Left ventricle myocardium superior (tissue), 1 donor: ENCODE data around the gene RAB8A. TPM values are rescaled to one million over a fixed set of nuclear protein-coding genes. Genes with fewer than 3 reads are reported as not detected.
A peak's percentile ranks its signal among the peaks of the same experiment; 100 is the strongest.

Source experiments
- ATAC-seq: fragments of 200-7000 bp; cut with Tn5 transposase; one replicate; pipeline ENCODE4 v1.9.1; 2020; ENCODE audit warnings: mild to moderate bottlenecking, moderate library complexity
- DNase-seq: peaks from one replicate; pipeline ENCODE4 v3.0.0-alpha.2; 2020
- intact Hi-C: fragments of 100-400 bp; cut with micrococcal nuclease; formaldehyde crosslinking; loops from one replicate; pipeline ENCODE4 v1.11.0; 2022
- total RNA-seq: library from RNA; stranded (reverse); fragmentation: NEBNext Ultra II Directional; extraction: Animal tissue kit (Norgen Biotek cat#: 25700); gene quantifications from one replicate; pipeline ENCODE4 v1.2.1, GENCODE V29; 2021
- donor health status: DM: no; HTN: yes; CAD: no; lungs with severe emphysema.

RAB8A gene
- total RNA-seq, 1 donor from 2014 or later: 16.4 TPM

- DNase-seq (no peak), ATAC-seq (no peak)
- intact Hi-C loops: no loop called here
Measured at GRCh38 chr19:16131648-16132047, 20.0 kb downstream of the RAB8A start.

- DNase-seq (no peak), ATAC-seq (no peak)
- intact Hi-C loops: no loop called here
Measured at GRCh38 chr19:16133818-16134217, 22.1 kb downstream of the RAB8A start.

- DNase-seq: no peak
- intact Hi-C loops: no loop called here
- ATAC-seq: no peak
Measured at GRCh38 chr19:16134510-16134909, 22.8 kb downstream of the RAB8A start.

- ATAC-seq (no peak), DNase-seq (no peak)
- intact Hi-C loops: no loop called here
Measured at GRCh38 chr19:16135430-16136127, 23.9 kb downstream of the RAB8A start.

- intact Hi-C loops: no loop called here
- ATAC-seq (peak; percentile 64), DNase-seq (no peak)
Measured at GRCh38 chr19:16136185-16136999, 24.7 kb downstream of the RAB8A start.

GRCh38 chr19:16139752-16140151 lies 28.1 kb downstream of the RAB8A start:
- intact Hi-C loops: no loop called here
- DNase-seq: no peak
- no peak for ATAC-seq

- ATAC-seq: no peak
- intact Hi-C loops: no loop called here
- no peak for DNase-seq
Measured at GRCh38 chr19:16141043-16141442, 29.4 kb downstream of the RAB8A start.

- intact Hi-C loops: no loop called here
- DNase-seq (no peak), ATAC-seq (no peak)
Measured at GRCh38 chr19:16142032-16142580, 30.4 kb downstream of the RAB8A start.

GRCh38 chr19:16143399-16144215 lies 31.9 kb downstream of the RAB8A start, which contains the start of gene HSH2D:
Gene HSH2D (plus strand): TSS chr19:16143685. CDS start chr19:16148751, 5,066 bp downstream.
- DNase-seq (peak; percentile 60), ATAC-seq (peak; percentile 46)
- intact Hi-C loops: no loop called here

GRCh38 chr19:16144216-16144581 lies 32.5 kb downstream of the RAB8A start:
- DNase-seq: no peak
- no peak for ATAC-seq

GRCh38 chr19:16146112-16146511 lies 34.4 kb downstream of the RAB8A start:
- DNase-seq (no peak), ATAC-seq (no peak)
- intact Hi-C loops: no loop called here

More at GRCh38 chr19:16144216-16144581, 32.5 kb downstream of the RAB8A start:
- intact Hi-C loops: no loop called here

- intact Hi-C loops: no loop called here
- ATAC-seq: no peak
- DNase-seq: no peak
Measured at GRCh38 chr19:16148443-16149229, 36.9 kb downstream of the RAB8A start.

GRCh38 chr19:16153582-16154336 lies 42.1 kb downstream of the RAB8A start:
- intact Hi-C loops: no loop called here
- ATAC-seq (no peak), DNase-seq (no peak)

- no peak for DNase-seq
- intact Hi-C loops: no loop called here
- no peak for ATAC-seq
Measured at GRCh38 chr19:16154557-16154956, 42.9 kb downstream of the RAB8A start.

- ATAC-seq (no peak), DNase-seq (no peak)
- intact Hi-C loops: no loop called here
Measured at GRCh38 chr19:16155128-16155527, 43.4 kb downstream of the RAB8A start.

- intact Hi-C loops: no loop called here
- DNase-seq (no peak), ATAC-seq (no peak)
Measured at GRCh38 chr19:16156904-16157303, 45.2 kb downstream of the RAB8A start.

- DNase-seq: no peak
- intact Hi-C loops: no loop called here
- ATAC-seq: no peak
Measured at GRCh38 chr19:16157601-16158000, 45.9 kb downstream of the RAB8A start.

- DNase-seq (no peak), ATAC-seq (no peak)
- intact Hi-C loops: no loop called here
Measured at GRCh38 chr19:16159655-16160054, 48.0 kb downstream of the RAB8A start.
